Heart left ventricle (tissue), 16 donors: ENCODE results near the gene RNF181. TPM values are rescaled to one million over a fixed set of nuclear protein-coding genes. Genes with fewer than 3 reads are reported as not detected.

Source experiments
- ATAC-seq, 4 donors: fragments of 200-7000 bp; cut with Tn5 transposase; one replicate each; pipeline ENCODE4 v1.9.1; 2020 to 2022; ENCODE audit warnings: moderate library complexity in 4 of 4, mild to moderate bottlenecking in 3 of 4, moderate number of reproducible peaks in 1 of 4
- DNase-seq, 5 donors: peaks; one replicate each; pipeline ENCODE4 v3.0.0-alpha.2; 2020
- H3K27ac ChIP-seq, 12 donors: fragments of 200-600 bp; sonication (generic) in 4 of 12; one replicate each; pipeline versions ENCODE4 v1.5.0 to v1.8.0; 2016 to 2022; ENCODE audit warnings: mild to moderate bottlenecking in 2 of 12
- H3K27me3 ChIP-seq, 9 donors: fragments of 200-600 bp; sonication (generic) in 2 of 9; one replicate each; pipeline versions ENCODE4 v1.5.1 to v1.8.0; 2016 to 2022; ENCODE audit warnings: mild to moderate bottlenecking in 3 of 9
- H3K36me3 ChIP-seq, 9 donors: fragments of 200-600 bp; sonication (generic) in 2 of 9; one replicate each; pipeline versions ENCODE4 v1.5.0 to v1.8.0; 2018 to 2022; ENCODE audit warnings: mild to moderate bottlenecking in 2 of 9
- H3K4me1 ChIP-seq, 12 donors: fragments of 200-600 bp; sonication (generic) in 4 of 12; one replicate each; pipeline versions ENCODE4 v1.5.0 to v1.8.0; 2016 to 2022; ENCODE audit warnings: mild to moderate bottlenecking in 3 of 12
- H3K4me3 ChIP-seq, 12 donors: fragments of 200-600 bp; sonication (generic) in 4 of 12; one replicate each; pipeline versions ENCODE4 v1.5.0 to v1.8.0; 2017 to 2022; ENCODE audit warnings: mild to moderate bottlenecking in 9 of 12, moderate library complexity in 4 of 12
- H3K9me3 ChIP-seq, 12 donors: fragments of 200-600 bp; sonication (generic) in 4 of 12; one replicate each; pipeline versions ENCODE4 v1.5.0 to v1.8.0; 2016 to 2022; ENCODE audit warnings: mild to moderate bottlenecking in 1 of 12
- CTCF ChIP-seq, 12 donors: fragments of 200-600 bp; sonication (generic) in 4 of 12; IDR thresholded peaks; one replicate each; pipeline versions ENCODE4 v1.5.0 to v1.8.0; 2018 to 2022; ENCODE audit warnings: antibody characterized with exemption in 12 of 12, mild to moderate bottlenecking in 5 of 12
- POLR2A ChIP-seq, 2 donors: fragments of 450-650 bp; IDR thresholded peaks; one replicate each; pipeline ENCODE4 v1.6.1; 2017; ENCODE audit warnings: antibody characterized with exemption in 2 of 2, mild to moderate bottlenecking in 2 of 2, moderate library complexity in 2 of 2
- WGBS, 4 donors: extraction: QIAGEN DNeasy Blood & Tissue Kit in 2 of 4; methylation state at CpG; one replicate each; pipeline versions ENCODE4 v1.1.5 to v1.1.7; 2013 to 2018; 5-methylcytosine and 5-hydroxymethylcytosine counted together
- intact Hi-C, 10 donors: fragments of 100-400 bp; cut with DNase I; formaldehyde crosslinking; loops; one replicate each; pipeline versions ENCODE4 v1.11.1 to v1.14.2; 2022
- polyA plus RNA-seq, 2 donors: library from polyadenylated mRNA; stranded (reverse); fragments of 200-250 nt; gene quantifications; one replicate each; pipeline ENCODE4 v1.2.3, GENCODE V29; 2013
- total RNA-seq, 9 donors: library from RNA; depleted of rRNA in 2 of 9; stranded (reverse); fragments of >200 nt in 2 of 9; fragmentation: NEBNext Ultra II Directional in 3 of 9; extraction: Animal tissue kit (Norgen Biotek cat#: 25700) in 3 of 9; gene quantifications; one replicate each; pipeline versions ENCODE4 v1.1.0 to v1.2.4, GENCODE V29; 2016 to 2023
- donor health status: ischemic (EF 13 %, LVEDD 7.1; RV severe dilation, severe dysfunction).
- donor health status: healthy with polysubstance abuse.
- donor health status: DM: no; HTN: yes; CAD: no.
- donor health status: DM: no; HTN: no; CAD: no.
- donor health status: ischemic (EF 25% LVEDD 6.9; RV normal size, moderate dysfunction).
- donor health status: ischemic (EF 25% LVEDD 5.7; RV mildly dilated, moderate dysfunction).
- donor health status: healthy.
- donor health status: DM: yes; HTN: yes; CAD: no.
- donor health status: ischemic (EF 35%, LVEDD 5.7; RV mildly dilated, moderate dysfunction).
- donor health status: nonischemic (EF 11% LVEDD 7.7; RV severe dilation, severe dysfunction).
- donor health status: DM: yes; HTN: yes; CAD: no.
- donor health status: PGD.
- donor health status: ischemic (EF 29% LVEDD 5.4; RV normal size, mild dysfunction).
- donor health status: nonischemic (EF 23%, LVEDD 6.1; RV moderate dilation, normal function).

The RNF181 gene
- total and polyA plus RNA-seq, 11 donors: 77.7 to 235 (median 104) TPM

- Histone ChIP-seq H3K27me3 (no peaks in the 10 kb centered on the region), H3K27ac (peak overlapping the region in 1 of 12 donors; percentile 3), H3K9me3 (no peaks in the 10 kb centered on the region), H3K4me3 (no peak overlapping the region), H3K36me3 (peaks cover 5 to 98% (median 95%) of the 10 kb centered on the region in 9 donors), H3K4me1 (peaks cover 0 to 8% (median 0%) of the 10 kb centered on the region in 12 donors)
- TF ChIP-seq POLR2A (IDR thresholded peaks at IDR 0.05): no peak
- no peak for TF ChIP-seq CTCF (IDR thresholded peaks at IDR 0.05)
- DNase-seq (no peak), ATAC-seq (no peak)
- WGBS, 4 donors: 87 to 93% (median 90%) methylated on average over 8 of the region's 8 CpGs
- intact Hi-C loops: loop anchor here in 7 of 10 donors (2.0 to 10.0 kb wide), 6 partner anchors 72 to 450 kb away; no protein-coding TSS in a partner anchor
Measured at GRCh38 chr2:85635011-85635410, 39.5 kb downstream of the RNF181 start.

- H3K27me3 ChIP-seq: no peaks in the 10 kb centered on the region
- peaks cover 5 to 98% (median 95%) of the 10 kb centered on the region in 9 donors for H3K36me3 ChIP-seq
- no peak for TF ChIP-seq CTCF (IDR thresholded peaks at IDR 0.05)
- TF ChIP-seq POLR2A (IDR thresholded peaks at IDR 0.05): no peak
- intact Hi-C loops: loop anchor here in 9 of 10 donors (2.0 to 10.0 kb wide), 7 partner anchors 71 to 449 kb away; no protein-coding TSS in a partner anchor
- DNase-seq (no peak), ATAC-seq (peak in 2 of 4 donors; percentile 59 to 69)
- peaks cover 0 to 8% (median 0%) of the 10 kb centered on the region in 12 donors for H3K4me1 ChIP-seq
- 36 to 43% (median 40%) methylated on average over 4 of the region's 4 CpGs for WGBS, 4 donors
- H3K9me3 ChIP-seq: no peaks in the 10 kb centered on the region
- no peak overlapping the region for H3K4me3 ChIP-seq
- H3K27ac ChIP-seq: peak overlapping the region in 1 of 12 donors; percentile 3
Measured at GRCh38 chr2:85635636-85636035, 40.1 kb downstream of the RNF181 start.

- WGBS, 4 donors: 80 to 97% (median 92%) methylated on average over 3 of the region's 3 CpGs
- H3K4me1 ChIP-seq: peaks cover 0 to 2% (median 0%) of the 10 kb centered on the region in 12 donors
Measured at GRCh38 chr2:85642725-85643124, 47.2 kb downstream of the RNF181 start.

More at GRCh38 chr2:85642725-85643124, 47.2 kb downstream of the RNF181 start:
- no peak for DNase-seq
- H3K27me3 ChIP-seq: no peaks in the 10 kb centered on the region
- no peak for TF ChIP-seq CTCF (IDR thresholded peaks at IDR 0.05)
- no peak for TF ChIP-seq POLR2A (IDR thresholded peaks at IDR 0.05)
- ATAC-seq: no peak
- H3K27ac ChIP-seq: no peak overlapping the region
- H3K36me3 ChIP-seq: peaks cover 0 to 100% (median 100%) of the 10 kb centered on the region in 9 donors
- intact Hi-C loops: loop anchor here in 3 of 10 donors (5.0 to 10.0 kb wide), 3 partner anchors 62 to 175 kb away; no protein-coding TSS in a partner anchor
- H3K4me3 ChIP-seq: no peak overlapping the region
- H3K9me3 ChIP-seq: no peaks in the 10 kb centered on the region
